Mesendoderm (in vitro differentiated cells): Measurements from ENCODE around the gene RPS15.
A peak's percentile ranks its signal among the peaks of the same experiment; 100 is the strongest.

Experiments
- DNase-seq: peaks from one replicate; pipeline ENCODE4 v3.0.0; 2013
- H2AK5ac ChIP-seq: 2 replicates; pipeline ENCODE4 v1.6.1; 2013; ENCODE audit warnings: low read length, inconsistent platforms
- H2BK120ac ChIP-seq: 2 replicates; pipeline ENCODE4 v1.6.1; 2013; ENCODE audit warnings: low read depth, mild to moderate bottlenecking, low read length, moderate library complexity, mixed read lengths
- H2BK15ac ChIP-seq: replicated peaks from 2 replicates; pipeline ENCODE4 v1.6.1; 2013; ENCODE audit warnings: low read depth, mild to moderate bottlenecking, moderate library complexity
- H2BK5ac ChIP-seq: 2 replicates; pipeline ENCODE4 v1.6.1; 2013; ENCODE audit warnings: low read length, inconsistent platforms
- H3K18ac ChIP-seq: 2 replicates; pipeline ENCODE4 v1.6.1; 2013; ENCODE audit warnings: mild to moderate bottlenecking, low read length, mixed read lengths
- H3K23ac ChIP-seq: one replicate; pipeline ENCODE4 v1.6.1; 2013; ENCODE audit warnings: low read length
- H3K27ac ChIP-seq: 2 replicates; pipeline ENCODE4 v1.5.1; 2013; ENCODE audit warnings: low read depth, mild to moderate bottlenecking, inconsistent platforms, low read length, moderate library complexity
- H3K27me3 ChIP-seq: 2 replicates; pipeline ENCODE4 v1.6.1; 2013; ENCODE audit warnings: low read length, control low read depth, mild to moderate bottlenecking, inconsistent platforms; ENCODE audit not compliant: insufficient read depth, poor library complexity
- H3K36me3 ChIP-seq: 2 replicates; pipeline ENCODE4 v1.6.1; 2013; ENCODE audit warnings: low read length, inconsistent platforms; ENCODE audit not compliant: control insufficient read depth, insufficient read depth
- H3K4ac ChIP-seq: one replicate; pipeline ENCODE4 v1.6.1; 2013; ENCODE audit warnings: low read depth, mild to moderate bottlenecking, low read length, moderate library complexity
- H3K4me1 ChIP-seq: 2 replicates; pipeline ENCODE4 v1.6.1; 2013; ENCODE audit warnings: low read depth, low read length, inconsistent platforms; ENCODE audit not compliant: control insufficient read depth
- H3K4me2 ChIP-seq: 2 replicates; pipeline ENCODE4 v1.6.1; 2013; ENCODE audit warnings: low read length
- H3K4me3 ChIP-seq: 2 replicates; pipeline ENCODE4 v1.5.1; 2013; ENCODE audit warnings: mild to moderate bottlenecking, low read length
- H3K56ac ChIP-seq: one replicate; pipeline ENCODE4 v1.6.1; 2013; ENCODE audit warnings: low read length
- H3K79me1 ChIP-seq: 2 replicates; pipeline ENCODE4 v1.6.1; 2013; ENCODE audit warnings: low read length, inconsistent platforms
- H3K79me2 ChIP-seq: 2 replicates; pipeline ENCODE4 v1.6.1; 2013; ENCODE audit warnings: mild to moderate bottlenecking, low read length; ENCODE audit not compliant: control insufficient read depth, insufficient read depth
- H3K9ac ChIP-seq: 2 replicates; pipeline ENCODE4 v1.6.1; 2013; ENCODE audit warnings: low read length, inconsistent platforms
- H4K5ac ChIP-seq: one replicate; pipeline ENCODE4 v1.6.1; 2013; ENCODE audit warnings: low read length
- H4K8ac ChIP-seq: one replicate; pipeline ENCODE4 v1.6.1; 2013; ENCODE audit warnings: low read depth, mild to moderate bottlenecking, control low read depth, low read length, moderate library complexity
- WGBS: extraction: QIAGEN DNeasy Blood & Tissue Kit; methylation state at CpG from one replicate; pipeline ENCODE4 v1.1.7; 2013; ENCODE audit warnings: low lambda C conversion rate, missing lambda C conversion rate; ENCODE audit not compliant: insufficient coverage; ENCODE audit errors: extremely low coverage; 5-methylcytosine and 5-hydroxymethylcytosine counted together

Gene RPS15

GRCh38 chr19:1455336-1456120 is 17.3 kb downstream of the RPS15 start:
- no peaks in the 10 kb centered on the region for H3K79me2 ChIP-seq
- H3K9ac ChIP-seq = no peak overlapping the region
- H3K4ac ChIP-seq = no peak overlapping the region
- no peak overlapping the region for H2BK120ac ChIP-seq
- H3K18ac ChIP-seq = no peak overlapping the region
- DNase-seq = peak; percentile 84
- H2AK5ac ChIP-seq = no peak overlapping the region
- no peak overlapping the region for H2BK15ac ChIP-seq
- H3K56ac ChIP-seq = no peak overlapping the region
- H3K23ac ChIP-seq = no peak overlapping the region
- no peak overlapping the region for H3K27ac ChIP-seq
- H2BK5ac ChIP-seq = no peak overlapping the region
- H3K27me3 ChIP-seq = peaks cover 3% of the 10 kb centered on the region
- H3K4me1 ChIP-seq = no peaks in the 10 kb centered on the region
- H3K4me3 ChIP-seq = no peak overlapping the region
- H4K5ac ChIP-seq = no peak overlapping the region
- no CpG with 5 or more reads among the region's 42 CpGs for WGBS
- H3K4me2 ChIP-seq = no peak overlapping the region
- no peaks in the 10 kb centered on the region for H3K79me1 ChIP-seq
- H4K8ac ChIP-seq = no peak overlapping the region
- H3K36me3 ChIP-seq = no peaks in the 10 kb centered on the region

DNA sequence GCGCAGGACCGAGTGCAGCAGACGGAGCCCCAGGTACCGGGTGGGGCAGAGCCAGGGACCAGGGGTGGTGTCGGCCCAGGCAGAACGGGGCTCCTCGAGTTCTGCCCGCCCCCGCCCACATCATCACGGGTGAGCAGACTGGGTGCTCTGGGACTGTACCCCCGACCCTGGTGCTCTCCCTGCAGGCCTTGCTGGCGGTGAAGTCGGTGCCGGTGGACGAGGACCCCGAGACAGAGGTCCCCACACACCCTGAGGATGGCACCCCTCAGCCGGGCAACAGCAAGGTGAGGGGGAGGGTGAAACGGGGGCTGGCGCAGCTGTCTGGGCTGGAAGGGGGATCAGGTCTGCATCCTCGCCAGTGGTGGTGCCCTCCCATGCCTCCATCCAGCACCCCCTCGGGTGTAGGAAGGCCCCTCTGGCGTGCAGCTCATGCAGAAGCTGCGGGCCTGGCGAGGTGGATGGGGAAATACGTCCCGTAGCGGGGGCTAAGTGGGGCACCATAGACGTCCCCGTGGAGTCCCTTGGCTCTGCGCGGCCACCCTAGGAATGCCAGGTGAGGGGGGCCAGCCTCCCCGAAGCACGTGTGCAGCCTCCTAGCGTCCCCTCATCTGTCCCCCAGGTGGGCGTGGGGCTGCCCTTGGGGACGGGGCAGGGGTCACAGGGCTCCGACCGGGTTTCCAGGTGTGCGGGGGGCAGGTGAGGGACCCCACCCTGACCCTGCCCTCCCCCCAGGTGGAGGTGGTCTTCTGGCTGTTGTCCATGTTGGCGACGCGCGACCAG is 18.1 kb downstream of the RPS15 start:
- Histone ChIP-seq H2BK5ac (no peak overlapping the region), H3K4me1 (no peaks in the 10 kb centered on the region), H2BK120ac (no peak overlapping the region), H3K27ac (no peak overlapping the region), H3K27me3 (no peaks in the 10 kb centered on the region), H3K4ac (no peak overlapping the region), H3K79me2 (no peaks in the 10 kb centered on the region), H3K4me2 (no peak overlapping the region), H3K23ac (no peak overlapping the region), H3K36me3 (no peaks in the 10 kb centered on the region), H2BK15ac (no peak overlapping the region), H3K4me3 (no peak overlapping the region), H4K8ac (no peak overlapping the region), H3K9ac (no peak overlapping the region), H2AK5ac (no peak overlapping the region), H3K56ac (no peak overlapping the region), H3K79me1 (no peaks in the 10 kb centered on the region), H4K5ac (no peak overlapping the region), H3K18ac (no peak overlapping the region)
- WGBS = no CpG with 5 or more reads among the region's 43 CpGs
- no peak for DNase-seq

DNA sequence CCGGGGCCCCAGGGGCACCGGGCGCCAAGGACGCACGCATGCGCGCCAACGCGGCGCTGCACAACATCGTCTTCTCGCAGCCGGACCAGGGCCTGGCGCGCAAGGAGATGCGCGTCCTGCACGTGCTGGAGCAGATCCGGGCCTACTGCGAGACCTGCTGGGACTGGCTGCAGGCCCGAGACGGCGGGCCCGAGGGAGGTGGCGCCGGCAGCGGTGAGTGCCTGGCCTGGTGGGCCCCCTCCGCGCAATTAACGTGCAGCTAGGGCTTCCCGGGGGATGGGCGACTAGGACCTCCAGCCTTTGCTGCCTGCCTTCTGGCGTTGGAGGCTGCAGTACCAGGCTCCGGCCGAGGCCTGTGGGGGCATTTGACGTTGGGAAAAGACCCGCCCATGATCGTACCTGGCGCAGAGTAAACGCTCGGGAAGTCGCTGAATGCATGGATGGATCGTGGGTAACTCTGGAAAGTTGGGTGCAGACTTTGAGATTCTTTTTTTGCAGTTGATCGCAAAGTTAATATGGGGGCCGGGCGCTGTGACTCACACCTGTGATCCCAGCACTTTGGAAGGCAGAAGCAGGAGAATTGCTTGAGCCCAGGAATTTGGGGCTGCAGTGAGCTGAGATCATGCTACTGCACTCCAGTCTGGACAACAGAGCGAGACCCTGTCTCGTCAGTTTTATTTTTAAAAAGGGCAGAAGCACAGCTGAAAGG is 19.0 kb downstream of the RPS15 start:
- no peak overlapping the region for H3K4me3 ChIP-seq
- DNase-seq = peak; percentile 78
- H3K4ac ChIP-seq = no peak overlapping the region
- H3K36me3 ChIP-seq = no peaks in the 10 kb centered on the region
- H3K4me2 ChIP-seq = no peak overlapping the region
- H3K9ac ChIP-seq = no peak overlapping the region
- no peak overlapping the region for H2BK5ac ChIP-seq
- no peaks in the 10 kb centered on the region for H3K79me2 ChIP-seq
- no peaks in the 10 kb centered on the region for H3K4me1 ChIP-seq
- H2BK15ac ChIP-seq = no peak overlapping the region
- H4K5ac ChIP-seq = no peak overlapping the region
- H2AK5ac ChIP-seq = no peak overlapping the region
- WGBS = no CpG with 5 or more reads among the region's 48 CpGs
- H3K79me1 ChIP-seq = no peaks in the 10 kb centered on the region
- no peak overlapping the region for H4K8ac ChIP-seq
- no peak overlapping the region for H3K27ac ChIP-seq
- H3K27me3 ChIP-seq = no peaks in the 10 kb centered on the region
- no peak overlapping the region for H3K18ac ChIP-seq
- H3K23ac ChIP-seq = no peak overlapping the region
- no peak overlapping the region for H2BK120ac ChIP-seq
- H3K56ac ChIP-seq = no peak overlapping the region

DNA sequence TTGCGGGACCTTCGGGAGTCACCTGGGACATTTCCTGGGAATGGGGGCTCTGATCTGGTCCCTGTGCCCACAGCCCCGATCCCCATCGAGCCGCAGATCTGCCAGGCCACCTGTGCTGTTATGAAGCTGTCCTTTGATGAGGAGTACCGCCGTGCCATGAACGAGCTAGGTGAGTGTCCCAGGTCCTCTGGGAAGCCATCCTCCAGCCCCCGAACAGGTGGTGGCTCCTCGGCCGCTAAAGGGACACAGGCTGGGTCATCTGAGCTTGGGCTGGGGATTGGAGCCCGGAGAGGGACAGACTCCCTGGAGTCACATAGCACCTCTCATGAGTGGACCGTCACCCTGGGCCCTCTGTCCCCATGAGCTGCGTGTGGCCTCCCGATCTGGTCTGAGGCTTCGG is 19.7 kb downstream of the RPS15 start:
- Histone ChIP-seq H3K79me2 (no peaks in the 10 kb centered on the region), H4K8ac (no peak overlapping the region), H3K56ac (no peak overlapping the region), H3K4ac (no peak overlapping the region), H3K27ac (no peak overlapping the region), H3K79me1 (no peaks in the 10 kb centered on the region), H3K4me3 (no peak overlapping the region), H3K9ac (no peak overlapping the region), H3K4me1 (no peaks in the 10 kb centered on the region), H2BK15ac (no peak overlapping the region), H3K27me3 (no peaks in the 10 kb centered on the region), H3K18ac (no peak overlapping the region), H2BK120ac (no peak overlapping the region), H3K4me2 (no peak overlapping the region), H2BK5ac (no peak overlapping the region), H3K36me3 (no peaks in the 10 kb centered on the region), H2AK5ac (no peak overlapping the region), H4K5ac (no peak overlapping the region), H3K23ac (no peak overlapping the region)
- WGBS = no CpG with 5 or more reads among the region's 16 CpGs
- DNase-seq = no peak

- Histone ChIP-seq H3K9ac (no peak overlapping the region), H3K4me2 (no peak overlapping the region), H3K27ac (no peak overlapping the region), H2BK120ac (no peak overlapping the region), H3K79me2 (no peaks in the 10 kb centered on the region), H4K8ac (no peak overlapping the region), H2AK5ac (no peak overlapping the region), H3K4me1 (no peaks in the 10 kb centered on the region), H2BK15ac (no peak overlapping the region), H3K27me3 (no peaks in the 10 kb centered on the region), H3K79me1 (no peaks in the 10 kb centered on the region), H3K4me3 (no peak overlapping the region), H2BK5ac (no peak overlapping the region), H3K23ac (no peak overlapping the region), H4K5ac (no peak overlapping the region), H3K18ac (no peak overlapping the region), H3K4ac (no peak overlapping the region), H3K56ac (no peak overlapping the region), H3K36me3 (no peaks in the 10 kb centered on the region)
- no peak for DNase-seq
- WGBS = no CpG with 5 or more reads among the region's 9 CpGs
Observed at GRCh38 chr19:1459479-1459878, 21.3 kb downstream of the RPS15 start.
